Neutrophil (primary cell): ENCODE data around the gene CDKAL1.

Source experiments
- H3K27ac ChIP-seq: fragments of 200-600 bp; sonication (generic); 2 replicates; pipeline ENCODE4 v1.5.1; 2016; ENCODE audit warnings: mild to moderate bottlenecking, moderate library complexity
- H3K27me3 ChIP-seq: fragments of 200-600 bp; sonication (generic); 2 replicates; pipeline ENCODE4 v1.6.0; 2016; ENCODE audit warnings: mild to moderate bottlenecking
- H3K36me3 ChIP-seq: fragments of 200-600 bp; sonication (generic); 2 replicates; pipeline ENCODE4 v1.5.1; 2017
- H3K4me1 ChIP-seq, 2 experiments: fragments of 200-600 bp in 1 of 2; sonication (generic) in 1 of 2; 1 replicate in 1 of 2; 2 replicates in 1 of 2; pipeline versions ENCODE4 v1.5.1 to v1.6.1; 2013 to 2016; ENCODE audit warnings: low read depth in 1 of 2, low read length in 1 of 2, mild to moderate bottlenecking in 1 of 2, moderate library complexity in 1 of 2; ENCODE audit not compliant: control insufficient read depth in 1 of 2, insufficient read depth in 1 of 2
- H3K4me3 ChIP-seq, 2 experiments: fragments of 200-600 bp in 1 of 2; sonication (generic) in 1 of 2; 1 replicate in 1 of 2; 2 replicates in 1 of 2; pipeline ENCODE4 v1.5.1; 2013 to 2016; ENCODE audit warnings: low read depth in 1 of 2, low read length in 1 of 2, mild to moderate bottlenecking in 1 of 2, moderate library complexity in 1 of 2
- H3K9me3 ChIP-seq: fragments of 200-600 bp; sonication (generic); 2 replicates; pipeline ENCODE4 v1.5.1; 2016
- TF ChIP-seq, protein P1 (sequence below): fragments of 200-600 bp; sonication (generic); IDR thresholded peaks from 2 replicates; pipeline ENCODE4 v1.5.1; 2016; ENCODE audit warnings: antibody characterized with exemption

Gene CDKAL1

DNA sequence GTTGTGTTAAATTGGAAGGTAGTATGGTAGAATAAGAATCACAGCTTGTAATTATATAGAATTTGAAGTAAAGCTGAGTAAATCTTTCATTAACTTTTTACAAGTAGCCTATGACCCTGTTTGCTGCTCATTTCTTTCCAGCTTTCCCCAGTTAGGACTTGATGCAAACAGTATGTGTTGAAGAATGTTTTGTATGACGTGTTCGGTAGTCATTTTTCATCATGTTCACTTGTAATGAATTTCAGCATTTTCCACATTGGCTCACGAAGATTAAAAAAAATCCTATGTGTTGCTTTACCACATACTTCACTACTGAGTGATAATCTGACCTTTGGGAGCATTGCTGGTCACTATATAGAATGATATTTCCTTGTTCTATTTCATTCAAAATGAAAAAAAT, 162.4 kb downstream of the CDKAL1 start:
- H3K9me3 ChIP-seq: no peaks in the 10 kb centered on the region
- no peaks in the 10 kb centered on the region for H3K4me1 ChIP-seq
- H3K27ac ChIP-seq: no peak overlapping the region
- no peaks in the 10 kb centered on the region for H3K36me3 ChIP-seq
- TF ChIP-seq, protein P1, sequence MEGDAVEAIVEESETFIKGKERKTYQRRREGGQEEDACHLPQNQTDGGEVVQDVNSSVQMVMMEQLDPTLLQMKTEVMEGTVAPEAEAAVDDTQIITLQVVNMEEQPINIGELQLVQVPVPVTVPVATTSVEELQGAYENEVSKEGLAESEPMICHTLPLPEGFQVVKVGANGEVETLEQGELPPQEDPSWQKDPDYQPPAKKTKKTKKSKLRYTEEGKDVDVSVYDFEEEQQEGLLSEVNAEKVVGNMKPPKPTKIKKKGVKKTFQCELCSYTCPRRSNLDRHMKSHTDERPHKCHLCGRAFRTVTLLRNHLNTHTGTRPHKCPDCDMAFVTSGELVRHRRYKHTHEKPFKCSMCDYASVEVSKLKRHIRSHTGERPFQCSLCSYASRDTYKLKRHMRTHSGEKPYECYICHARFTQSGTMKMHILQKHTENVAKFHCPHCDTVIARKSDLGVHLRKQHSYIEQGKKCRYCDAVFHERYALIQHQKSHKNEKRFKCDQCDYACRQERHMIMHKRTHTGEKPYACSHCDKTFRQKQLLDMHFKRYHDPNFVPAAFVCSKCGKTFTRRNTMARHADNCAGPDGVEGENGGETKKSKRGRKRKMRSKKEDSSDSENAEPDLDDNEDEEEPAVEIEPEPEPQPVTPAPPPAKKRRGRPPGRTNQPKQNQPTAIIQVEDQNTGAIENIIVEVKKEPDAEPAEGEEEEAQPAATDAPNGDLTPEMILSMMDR: no peak
- H3K27me3 ChIP-seq: no peaks in the 10 kb centered on the region
- no peak overlapping the region for H3K4me3 ChIP-seq

DNA sequence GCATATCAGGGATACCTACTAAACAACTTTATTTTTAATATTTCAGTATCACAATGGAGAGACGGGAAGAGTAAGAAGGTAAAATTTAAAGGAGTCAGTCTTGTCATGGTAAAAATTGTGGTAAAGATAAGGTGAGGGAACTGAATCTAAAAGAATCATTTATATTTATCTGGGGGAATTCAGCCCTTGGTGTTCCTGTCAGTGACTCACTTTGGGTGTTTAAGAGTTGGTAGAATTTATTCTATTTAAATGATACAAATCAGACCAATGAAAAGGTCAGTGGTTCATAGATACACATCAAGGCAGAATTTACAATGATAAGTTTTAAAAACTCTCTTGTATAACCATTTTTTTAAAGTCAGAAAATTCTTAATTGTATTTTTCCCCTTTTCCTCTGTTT, 164.4 kb downstream of the CDKAL1 start:
- Histone ChIP-seq H3K36me3 (no peaks in the 10 kb centered on the region), H3K4me3 (no peak overlapping the region), H3K9me3 (no peaks in the 10 kb centered on the region), H3K27me3 (no peaks in the 10 kb centered on the region), H3K4me1 (no peaks in the 10 kb centered on the region), H3K27ac (no peak overlapping the region)
- TF ChIP-seq, protein P1: no peak

DNA sequence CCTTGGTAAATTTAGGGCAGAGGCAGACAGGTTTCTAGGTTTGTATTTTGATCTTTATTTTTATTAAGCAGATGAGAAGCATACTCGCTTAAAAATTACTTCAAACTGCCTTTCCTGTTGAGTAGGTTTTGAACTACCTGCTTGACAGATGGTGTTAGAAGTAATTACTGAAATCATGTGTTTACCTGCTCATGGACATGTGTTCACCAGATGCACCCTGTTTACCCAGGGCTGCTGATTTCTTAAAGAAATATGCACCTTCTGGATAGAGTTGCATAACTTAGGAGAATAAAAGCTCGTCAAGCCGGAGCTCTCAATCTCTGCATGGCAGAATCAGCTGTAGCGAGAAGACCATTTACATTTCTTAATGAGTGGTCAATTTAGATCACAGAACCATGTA, 165.1 kb downstream of the CDKAL1 start:
- Histone ChIP-seq H3K27ac (no peak overlapping the region), H3K9me3 (no peaks in the 10 kb centered on the region), H3K4me3 (no peak overlapping the region), H3K27me3 (no peaks in the 10 kb centered on the region), H3K36me3 (no peaks in the 10 kb centered on the region), H3K4me1 (no peaks in the 10 kb centered on the region)
- TF ChIP-seq, protein P1: no peak

DNA sequence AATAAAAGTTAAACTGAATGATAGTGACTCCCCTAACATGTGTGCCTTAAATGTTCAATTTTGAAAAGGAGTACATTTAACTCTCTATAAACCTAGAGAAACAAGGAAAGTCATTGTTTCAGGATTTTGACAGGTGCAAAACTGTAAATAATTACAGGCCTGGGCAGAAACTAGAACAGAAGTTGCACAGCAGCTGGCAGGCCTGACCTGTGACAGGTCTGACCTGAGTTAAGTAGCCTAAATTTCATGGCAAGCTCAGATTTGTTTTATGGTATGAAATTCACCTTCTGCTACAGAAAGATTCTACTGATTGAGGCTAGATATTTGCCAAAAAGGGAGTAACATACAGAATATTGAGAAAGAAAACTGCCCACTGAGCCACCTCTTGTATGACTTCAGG, 166.1 kb downstream of the CDKAL1 start:
- Histone ChIP-seq H3K4me3 (no peak overlapping the region), H3K9me3 (no peaks in the 10 kb centered on the region), H3K36me3 (no peaks in the 10 kb centered on the region), H3K27me3 (no peaks in the 10 kb centered on the region), H3K27ac (no peak overlapping the region), H3K4me1 (no peaks in the 10 kb centered on the region)
- TF ChIP-seq, protein P1: no peak

DNA sequence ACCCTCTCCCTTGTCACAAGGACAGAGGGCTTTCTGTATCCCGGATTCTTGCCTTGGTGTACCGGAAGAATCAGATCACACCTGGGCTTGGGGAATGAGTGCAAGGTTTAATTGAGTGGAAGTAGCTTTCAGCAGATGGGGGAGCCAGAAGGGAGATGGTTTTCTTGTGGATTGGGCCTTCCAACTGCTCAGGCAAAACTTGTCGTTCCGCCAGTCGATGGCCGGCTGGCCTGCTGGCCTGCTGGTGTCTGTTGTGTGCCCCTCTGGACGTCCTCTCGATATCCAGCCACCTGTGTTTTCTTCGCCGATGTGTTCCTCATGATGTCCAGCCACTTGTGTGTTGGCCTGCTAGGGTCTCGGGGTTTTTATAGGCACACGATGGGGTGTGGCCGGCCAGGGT, 168.1 kb downstream of the CDKAL1 start:
- Histone ChIP-seq H3K4me3 (no peak overlapping the region), H3K27me3 (no peaks in the 10 kb centered on the region), H3K9me3 (no peaks in the 10 kb centered on the region), H3K27ac (no peak overlapping the region), H3K36me3 (no peaks in the 10 kb centered on the region), H3K4me1 (no peaks in the 10 kb centered on the region)
- TF ChIP-seq, protein P1: no peak

DNA sequence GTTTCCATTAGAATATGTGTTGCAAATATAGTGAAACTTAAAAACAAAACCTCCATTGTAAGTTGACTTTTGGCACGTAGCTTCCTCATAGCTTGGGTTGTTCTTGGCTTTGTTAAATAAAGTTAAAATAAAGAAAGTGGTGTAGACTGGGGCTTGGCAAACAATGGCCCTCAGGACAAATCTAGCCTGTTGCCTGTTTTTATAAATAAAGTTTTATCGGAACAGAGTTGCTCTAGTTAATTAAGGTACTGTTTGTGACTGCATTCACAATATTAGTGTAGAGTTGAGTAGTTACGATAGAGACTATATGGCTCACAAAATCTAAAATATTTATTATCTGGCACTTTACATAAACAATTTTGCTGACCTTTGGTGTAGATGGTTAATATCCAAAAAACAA, 168.8 kb downstream of the CDKAL1 start:
- Histone ChIP-seq H3K27me3 (no peaks in the 10 kb centered on the region), H3K36me3 (no peaks in the 10 kb centered on the region), H3K9me3 (no peaks in the 10 kb centered on the region), H3K4me3 (no peak overlapping the region), H3K4me1 (no peaks in the 10 kb centered on the region), H3K27ac (no peak overlapping the region)
- TF ChIP-seq, protein P1: no peak
